Raji (cell line): ENCODE measurements around the gene PITRM1.

ENCODE experiments used
- POLR2A ChIP-seq: IDR thresholded peaks from 2 replicates; pipeline ENCODE4 v1.6.1; 2011; ENCODE audit warnings: low read depth, low read length, control low read depth; ENCODE audit not compliant: insufficient read depth

PITRM1 gene

DNA sequence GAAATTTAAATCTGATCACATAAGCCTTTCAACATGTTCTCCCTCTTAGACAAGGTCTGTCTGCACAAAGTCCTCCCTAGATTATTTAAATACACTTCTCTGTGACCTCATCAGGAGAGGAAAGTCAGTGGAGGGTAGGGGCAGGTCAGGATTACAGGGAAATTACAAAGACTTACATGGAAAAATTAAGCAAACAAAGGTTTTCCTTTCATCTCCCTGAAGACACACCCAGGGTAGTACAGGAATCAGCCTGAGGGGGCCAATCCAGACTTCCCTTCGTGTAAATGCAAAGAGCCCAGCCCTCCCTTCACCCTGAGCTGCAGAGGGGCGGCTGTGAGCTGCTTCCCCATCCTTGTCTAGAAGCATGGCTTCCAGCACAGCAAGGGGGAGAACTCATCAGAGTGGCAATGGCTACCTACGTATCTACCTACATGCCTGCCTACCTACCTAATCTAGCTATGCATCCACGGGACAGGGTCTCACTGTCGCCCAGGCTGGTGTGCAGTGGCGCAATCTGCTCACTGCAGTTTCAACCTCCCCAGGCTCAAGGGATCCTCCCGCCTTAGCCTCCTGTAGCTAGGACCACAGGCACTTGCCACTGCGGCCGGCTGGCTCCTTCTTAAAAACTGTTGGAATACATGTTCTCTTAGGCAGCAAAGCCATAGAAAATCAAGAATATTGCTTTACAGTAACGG lies 33.2 kb downstream of the PITRM1 start:
- no peak for TF ChIP-seq POLR2A

DNA sequence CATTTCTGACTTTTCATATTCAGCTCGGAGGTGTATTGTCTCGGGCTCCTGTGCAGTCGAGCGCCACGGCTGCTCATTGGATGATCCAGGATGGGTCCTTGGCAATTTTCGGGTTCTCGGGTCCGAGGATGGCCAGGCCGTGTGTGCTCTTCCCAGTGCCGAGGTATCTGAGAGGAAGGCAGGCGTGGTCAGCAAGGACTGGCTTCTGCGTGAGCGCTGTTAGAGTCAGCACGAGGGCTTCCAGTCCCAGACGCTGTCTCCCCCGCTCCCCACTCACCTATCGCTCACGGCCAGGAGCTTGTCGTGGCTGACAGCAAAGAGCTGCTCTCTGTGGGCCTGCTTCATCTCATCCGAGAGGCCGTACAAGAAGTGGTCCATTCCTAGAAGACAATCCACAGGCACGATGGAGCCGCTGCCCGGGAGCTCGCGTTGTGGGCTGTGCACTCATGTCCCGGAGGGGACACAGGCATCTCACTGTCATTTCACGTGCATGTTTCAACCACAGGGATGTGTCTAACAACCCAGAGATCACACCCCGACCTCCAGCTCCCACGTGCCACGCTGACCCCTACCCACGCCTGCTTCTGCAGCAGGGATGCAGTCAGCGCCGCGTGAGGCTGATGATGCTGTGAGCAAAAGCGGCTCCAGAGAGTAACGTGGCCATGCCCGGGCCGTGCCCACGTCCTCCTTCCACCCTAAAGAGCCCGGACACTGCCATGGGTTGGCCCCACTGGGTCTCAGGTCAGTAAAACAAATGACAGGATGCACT lies 34.4 kb downstream of the PITRM1 start:
- TF ChIP-seq POLR2A = no peak

DNA sequence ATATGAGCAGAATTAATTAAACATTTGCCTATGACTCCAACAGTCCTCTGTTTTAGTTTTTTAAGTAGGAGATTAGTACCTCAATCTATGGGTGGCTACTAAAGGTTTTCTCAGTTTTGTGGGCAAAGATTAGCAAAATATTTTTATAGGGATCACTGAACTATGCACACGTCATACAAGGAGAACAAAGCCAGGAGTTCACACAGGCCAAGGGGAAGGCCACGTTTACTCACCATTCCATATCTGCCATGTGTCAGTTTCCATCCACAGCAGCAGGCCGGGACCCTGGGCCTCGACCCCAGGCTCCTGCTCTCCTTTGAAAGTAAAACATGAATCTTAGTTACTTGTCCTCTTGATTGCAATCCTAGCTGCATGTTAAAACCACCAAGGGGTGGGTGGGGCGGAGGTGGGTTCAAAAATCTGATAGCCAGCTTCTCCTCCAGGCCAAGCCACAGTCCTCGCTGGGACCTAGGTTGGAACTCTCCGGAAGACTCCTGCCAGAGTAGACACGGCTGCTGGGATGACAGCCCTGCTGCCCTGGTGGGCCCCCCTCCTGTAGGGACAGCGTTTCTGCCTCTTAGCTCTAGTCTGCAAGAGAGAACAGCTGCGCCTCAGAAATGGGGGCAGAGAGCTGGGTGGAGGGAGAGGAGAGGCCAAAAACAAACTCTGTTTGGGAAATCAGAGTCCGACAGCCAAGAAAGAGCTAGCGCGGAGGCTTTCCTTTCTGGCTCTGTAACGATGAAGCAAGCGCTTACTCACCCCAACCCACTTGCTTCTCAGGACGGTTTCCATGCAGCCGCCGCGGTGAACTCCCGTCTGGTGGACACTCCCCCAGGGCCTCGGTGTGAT lies 35.6 kb downstream of the PITRM1 start:
- no peak for TF ChIP-seq POLR2A

DNA sequence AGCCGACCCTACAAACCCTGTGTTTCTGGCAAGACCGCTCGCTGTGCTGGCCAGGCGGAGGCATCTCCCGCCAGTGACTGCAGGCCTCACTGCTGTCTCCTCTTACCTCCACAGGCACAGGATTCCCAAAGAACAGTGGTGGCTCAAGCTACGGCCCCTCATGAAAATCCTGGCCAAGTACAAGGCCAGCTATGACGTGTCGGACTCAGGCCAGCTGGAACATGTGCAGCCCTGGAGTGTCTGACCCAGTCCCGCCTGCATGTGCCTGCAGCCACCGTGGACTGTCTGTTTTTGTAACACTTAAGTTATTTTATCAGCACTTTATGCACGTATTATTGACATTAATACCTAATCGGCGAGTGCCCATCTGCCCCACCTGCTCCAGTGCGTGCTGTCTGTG lies 36.2 kb downstream of the PITRM1 start:
- no peak for TF ChIP-seq POLR2A

DNA sequence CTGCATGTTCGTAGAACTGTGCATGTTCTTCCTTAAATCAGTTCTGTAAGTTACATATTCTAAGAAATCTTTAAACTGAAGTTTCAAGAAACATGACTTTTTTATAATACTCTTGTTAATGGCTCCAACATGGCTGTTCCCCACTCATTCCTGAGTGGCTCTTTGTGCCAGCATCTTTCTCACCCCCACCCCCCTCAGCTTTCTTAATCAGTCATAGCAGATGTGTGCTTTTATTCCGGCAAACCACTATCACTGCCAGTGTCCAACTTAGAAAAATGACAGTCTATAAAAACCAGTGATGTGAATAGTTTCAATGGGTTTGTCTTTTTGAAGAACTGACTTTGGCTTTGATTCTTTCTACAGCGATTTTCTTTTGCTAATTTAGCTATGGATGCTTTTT lies 37.6 kb downstream of the PITRM1 start:
- no peak for TF ChIP-seq POLR2A

DNA sequence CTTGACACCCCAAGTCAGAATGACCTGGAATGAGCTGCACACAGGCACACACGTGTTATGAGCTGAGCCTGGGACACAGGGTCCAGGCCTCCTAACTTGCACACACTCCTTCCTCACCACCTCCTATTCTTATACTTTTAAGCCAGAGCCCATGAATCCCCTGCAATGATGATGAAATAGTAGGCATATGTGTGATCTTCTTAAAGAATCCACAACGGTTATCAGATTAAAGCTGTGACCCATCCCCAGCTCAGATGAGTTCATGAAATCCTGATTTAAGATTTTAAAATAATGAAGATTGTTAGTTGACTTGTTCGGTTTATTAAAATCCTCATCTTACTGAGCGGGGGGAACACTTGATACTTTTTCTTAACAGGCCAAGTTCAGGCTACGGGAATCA lies 38.6 kb downstream of the PITRM1 start:
- TF ChIP-seq POLR2A = no peak

DNA sequence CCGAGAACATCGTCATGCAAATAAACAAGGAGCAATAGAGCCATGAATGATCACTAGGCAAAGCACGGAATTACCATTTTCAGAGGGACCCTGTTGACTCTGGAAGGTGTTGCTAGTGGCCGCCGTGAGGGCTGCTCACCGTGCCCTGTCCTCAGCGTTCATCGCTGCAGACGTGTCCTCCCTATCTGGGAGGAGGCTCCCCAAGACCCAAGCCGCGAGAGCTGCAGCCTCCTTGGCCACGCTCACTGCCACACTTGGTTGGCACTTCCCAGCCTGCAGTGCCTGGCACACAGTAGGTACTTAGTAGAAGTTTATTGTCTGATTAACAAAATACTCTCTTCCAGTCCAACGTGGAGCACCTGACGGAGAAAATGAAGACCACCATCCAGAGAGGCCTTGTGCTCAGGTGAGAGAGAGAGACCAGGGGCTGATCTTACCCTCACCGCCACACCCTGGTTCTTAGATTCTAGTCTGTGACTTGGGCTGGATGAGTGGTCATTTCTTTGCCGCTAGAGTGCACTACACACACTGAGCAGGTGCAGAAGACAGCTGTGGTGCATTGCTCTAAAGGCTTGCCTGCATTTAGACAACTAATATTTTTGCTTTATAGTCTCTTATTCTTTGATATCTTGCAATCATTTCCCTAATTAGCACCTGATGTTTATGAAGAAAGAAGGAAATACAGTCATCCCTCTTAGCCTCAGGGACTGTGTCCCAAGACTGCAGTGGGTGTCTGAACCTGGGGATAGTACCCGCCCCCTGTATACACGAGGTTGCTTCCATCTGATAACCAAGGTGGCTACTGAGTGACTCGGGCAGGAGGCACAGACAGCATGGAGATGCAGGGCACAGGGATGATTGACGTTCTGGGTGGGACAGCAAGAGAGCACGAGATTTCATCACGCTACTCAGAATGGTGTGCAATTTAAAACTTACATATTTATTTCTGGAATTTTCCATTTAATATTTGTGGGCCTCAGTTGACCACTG lies 40.3 kb downstream of the PITRM1 start:
- TF ChIP-seq POLR2A = no peak

DNA sequence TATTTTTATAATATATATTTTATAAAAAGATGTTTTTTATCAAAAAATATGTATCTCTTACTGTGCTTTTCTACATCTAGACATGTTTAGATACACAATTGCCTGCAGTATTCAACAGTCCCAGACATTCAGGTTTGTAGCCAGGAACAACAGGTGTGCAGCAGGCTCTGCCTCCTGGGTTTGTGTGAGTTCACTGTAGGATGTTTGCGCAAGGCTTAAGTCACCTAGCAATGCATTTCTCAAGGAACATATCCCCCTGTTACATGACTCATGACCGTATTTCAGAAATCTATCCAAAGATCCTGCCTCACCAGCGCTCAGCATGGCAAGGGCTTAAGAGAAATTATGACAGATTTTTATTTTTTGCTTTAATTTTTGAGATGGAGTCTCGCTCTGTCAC lies 41.5 kb downstream of the PITRM1 start:
- no peak for TF ChIP-seq POLR2A

DNA sequence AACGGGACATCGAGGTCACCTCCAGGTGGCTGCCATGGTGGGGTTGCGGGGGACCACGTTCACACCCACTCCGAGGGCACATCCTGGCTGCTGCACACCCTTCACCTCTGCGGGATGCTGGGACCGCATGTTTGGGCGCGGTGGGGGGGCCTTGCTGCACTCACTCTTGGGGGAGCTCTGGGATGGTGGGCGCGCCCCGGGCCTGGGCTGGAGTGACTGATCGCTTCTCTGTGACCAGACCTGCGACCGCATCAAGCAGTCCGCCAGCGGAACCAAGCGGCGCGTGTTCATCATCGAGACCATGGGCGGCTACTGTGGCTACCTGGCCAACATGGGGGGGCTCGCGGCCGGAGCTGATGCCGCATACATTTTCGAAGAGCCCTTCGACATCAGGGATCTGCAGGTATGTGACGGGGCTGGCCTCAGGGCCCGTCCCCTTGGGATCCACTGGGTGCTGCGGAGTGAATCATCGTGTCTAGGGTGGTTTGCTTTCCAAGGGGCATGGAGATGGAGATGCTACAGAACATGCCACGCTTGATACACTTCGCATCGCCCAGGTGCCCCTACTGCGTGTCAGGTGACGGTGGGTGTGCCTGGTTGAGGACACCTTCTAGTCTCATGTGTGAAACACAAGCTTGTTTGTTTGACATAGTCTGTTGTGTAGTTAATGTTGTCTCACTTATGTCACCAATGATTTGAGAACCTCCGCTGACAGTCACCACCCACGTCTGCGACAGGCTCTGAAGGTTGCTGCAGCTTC lies 42.8 kb downstream of the PITRM1 start:
- TF ChIP-seq POLR2A = no peak

DNA sequence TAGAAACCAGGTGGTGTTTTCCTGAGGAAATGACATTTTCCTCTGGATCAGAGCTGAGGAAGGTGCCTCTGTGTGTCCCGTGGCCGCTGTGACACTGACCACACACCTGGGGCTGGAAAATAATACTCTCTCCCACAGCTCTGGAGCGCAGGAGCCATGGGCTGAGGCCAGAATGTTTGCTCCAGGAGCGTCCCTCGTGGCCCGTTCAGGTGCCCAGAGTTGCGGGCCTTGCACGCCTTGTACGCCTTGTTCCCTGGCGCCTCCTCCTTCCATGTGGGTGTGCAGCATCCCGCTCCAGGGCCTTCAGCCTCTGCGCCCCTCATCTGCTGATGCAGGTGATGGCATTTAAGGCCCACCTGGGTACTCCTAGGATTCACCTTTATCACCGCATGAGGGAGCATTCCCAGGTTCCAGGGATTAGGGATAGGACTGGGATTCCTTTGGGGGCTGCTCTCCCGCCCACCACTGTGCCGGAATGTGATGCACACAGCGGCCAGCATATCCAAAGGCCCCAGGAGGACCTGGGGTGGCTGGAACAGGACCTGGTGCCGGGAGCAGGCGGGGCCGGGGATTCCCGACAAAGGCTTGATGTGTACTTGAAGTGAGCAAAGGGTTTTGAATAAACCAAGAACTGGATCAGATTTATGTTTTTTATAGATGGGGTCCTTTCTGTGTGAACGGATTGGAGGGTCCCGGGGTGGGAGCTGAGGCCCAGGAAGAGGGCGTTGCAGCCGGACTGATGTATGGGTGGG lies 44.0 kb downstream of the PITRM1 start:
- TF ChIP-seq POLR2A = no peak

DNA sequence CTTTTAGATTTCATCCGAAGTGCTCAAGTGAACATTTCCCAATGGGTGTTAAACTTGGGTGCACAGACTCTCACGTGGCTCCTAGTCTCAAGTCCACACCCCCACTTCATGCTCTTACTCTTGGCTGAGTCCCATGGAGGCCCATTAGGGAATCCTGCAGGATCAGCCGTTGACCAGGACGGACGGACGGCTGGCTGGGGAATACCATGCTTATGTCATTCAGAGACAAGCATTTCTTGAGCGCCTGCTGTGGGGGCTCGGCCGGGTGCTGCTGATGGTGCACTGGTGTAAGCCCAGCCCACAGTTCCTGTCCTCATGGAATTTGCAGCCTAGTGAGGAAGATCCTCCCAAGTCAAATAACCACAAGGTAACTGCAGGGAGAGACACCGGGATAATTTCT lies 44.7 kb downstream of the PITRM1 start:
- no peak for TF ChIP-seq POLR2A

DNA sequence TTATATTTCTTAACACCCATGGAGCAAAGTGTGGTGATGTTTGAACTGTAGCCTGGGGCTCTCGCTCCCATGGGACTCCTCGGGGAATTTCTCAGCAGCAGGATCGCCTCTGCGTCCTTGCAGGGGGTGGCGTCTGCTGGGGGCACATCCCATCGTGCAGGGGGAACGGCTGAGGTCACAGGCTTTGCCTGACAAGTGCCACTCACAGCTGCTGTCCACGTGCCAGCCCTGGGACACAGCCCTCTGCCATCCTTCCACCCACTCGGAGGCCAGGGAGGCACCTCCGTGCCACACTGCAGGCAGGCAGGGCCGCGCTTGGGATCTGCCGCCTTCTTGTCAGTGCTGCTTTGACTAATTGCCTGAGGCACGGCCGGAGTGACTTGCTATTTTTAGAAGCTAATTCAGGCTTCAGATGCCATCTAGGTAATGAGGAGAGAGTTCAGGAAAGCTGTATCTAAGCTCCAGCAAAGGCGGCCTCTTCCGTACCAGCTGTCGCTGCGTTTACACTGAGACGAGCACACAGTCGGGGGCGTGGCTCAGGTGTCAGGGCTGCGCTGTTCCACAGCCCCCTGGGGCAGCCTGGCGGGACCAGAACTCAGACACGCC lies 45.7 kb downstream of the PITRM1 start:
- no peak for TF ChIP-seq POLR2A

DNA sequence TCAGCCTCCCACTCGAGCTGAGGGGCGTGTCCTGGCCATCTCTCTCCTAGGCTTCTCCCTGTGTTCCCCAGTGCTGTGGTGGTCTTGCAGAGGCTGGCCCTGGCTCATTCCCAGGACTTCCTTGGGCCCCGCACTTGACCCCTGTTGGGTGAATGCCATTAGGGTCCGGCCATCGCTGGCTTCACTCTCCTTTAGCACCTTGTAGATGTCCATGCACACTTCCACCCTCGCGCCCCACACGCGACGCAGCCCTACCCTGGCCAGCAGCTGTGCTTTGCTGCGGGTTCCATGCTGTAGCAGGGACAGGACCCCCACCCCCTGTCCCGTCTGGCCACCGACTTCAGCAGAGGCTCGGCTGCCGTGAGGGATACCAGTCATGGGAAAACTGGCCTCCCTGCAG lies 46.3 kb downstream of the PITRM1 start:
- TF ChIP-seq POLR2A = no peak
